Ovary (tissue), 9 donors: ENCODE measurements around the gene MLEC. TPM values are rescaled to one million over a fixed set of nuclear protein-coding genes. Genes with fewer than 3 reads are reported as not detected.

Source experiments
- DNase-seq, 5 donors: peaks; one replicate each; pipeline ENCODE4 v3.0.0-alpha.2; 2019 to 2020
- H3K27ac ChIP-seq, 2 donors: fragments of 200-600 bp; one replicate each; pipeline versions ENCODE4 v1.5.1 to v1.8.0; 2019 to 2022
- H3K27me3 ChIP-seq: fragments of 200-600 bp; one replicate; pipeline ENCODE4 v1.8.0; 2022
- H3K36me3 ChIP-seq: fragments of 200-600 bp; sonication (generic); one replicate; pipeline ENCODE4 v1.5.1; 2019
- H3K4me1 ChIP-seq: one replicate; pipeline ENCODE4 v1.8.1; 2013; ENCODE audit warnings: mild to moderate bottlenecking, moderate library complexity; ENCODE audit not compliant: insufficient read depth
- H3K4me3 ChIP-seq: fragments of 200-600 bp; sonication (generic); one replicate; pipeline ENCODE4 v1.5.1; 2017
- H3K9me3 ChIP-seq, 2 donors: fragments of 200-600 bp in 1 of 2; sonication (generic) in 1 of 2; one replicate each; pipeline versions ENCODE4 v1.5.1 to v1.8.1; 2013 to 2019; ENCODE audit warnings: mild to moderate bottlenecking in 1 of 2, moderate library complexity in 1 of 2
- EP300 ChIP-seq: sonication (generic); formaldehyde crosslinking; IDR thresholded peaks from one replicate; pipeline ENCODE4 v1.6.1; 2017; ENCODE audit warnings: antibody characterized with exemption
- POLR2A ChIP-seq: fragments of 450-650 bp; IDR thresholded peaks from one replicate; pipeline ENCODE4 v1.6.1; 2017; ENCODE audit warnings: antibody characterized with exemption, mild to moderate bottlenecking, moderate library complexity
- WGBS, 3 donors: extraction: QIAGEN DNeasy Blood & Tissue Kit in 1 of 3; methylation state at CpG; one replicate each; pipeline versions ENCODE4 v1.1.5 to v1.1.7; 2013 to 2017; 5-methylcytosine and 5-hydroxymethylcytosine counted together
- intact Hi-C, 4 donors: fragments of 100-400 bp; cut with DNase I; formaldehyde crosslinking; loops; one replicate each; pipeline versions ENCODE4 v1.11.0 to v1.15.1; 2022 to 2023
- polyA plus RNA-seq, 2 donors: library from polyadenylated mRNA; stranded (reverse); fragments of 200-250 nt in 1 of 2; fragments of 350-450 nt in 1 of 2; fragmentation: Illumina TruSeq in 1 of 2; extraction: RNeasy Lipid Tissue Mini Kit (QIAGEN cat#74804) in 1 of 2; gene quantifications; one replicate each; pipeline ENCODE4 v1.2.3, GENCODE V29; 2013 to 2014
- total RNA-seq, 7 donors: library from RNA; depleted of rRNA in 2 of 7; stranded (reverse); fragments of >200 nt in 2 of 7; fragmentation: NEBNext Ultra II Directional in 3 of 7; extraction: Animal tissue kit (Norgen Biotek cat#: 25700) in 3 of 7; gene quantifications; one replicate each; pipeline versions ENCODE4 v1.1.0 to v1.2.4, GENCODE V29; 2016 to 2023
- TF ChIP-seq, protein P1 (sequence below), 3 donors: fragments of 450-650 bp in 2 of 3; fragments of 200-600 bp in 1 of 3; IDR thresholded peaks; one replicate each; pipeline versions ENCODE4 v1.5.1 to v1.8.0; 2016 to 2022; ENCODE audit warnings: antibody characterized with exemption in 3 of 3, mild to moderate bottlenecking in 1 of 3
- donor health status: DM: no; HTN: no; CAD: no; lungs with moderate emphysema.
- donor health status: DM: no; HTN: no; CAD: no.
- donor health status: Bipolar disorder and iron deficiency.
- donor health status: DM: yes; HTN: yes; CAD: no.
- donor health status: DM: no; HTN: no; CAD: no.
- donor health status: DM: yes; HTN: yes; CAD: no.

The MLEC gene
- total and polyA plus RNA-seq, 9 donors, result 29.2 to 169 (median 101) TPM

DNA sequence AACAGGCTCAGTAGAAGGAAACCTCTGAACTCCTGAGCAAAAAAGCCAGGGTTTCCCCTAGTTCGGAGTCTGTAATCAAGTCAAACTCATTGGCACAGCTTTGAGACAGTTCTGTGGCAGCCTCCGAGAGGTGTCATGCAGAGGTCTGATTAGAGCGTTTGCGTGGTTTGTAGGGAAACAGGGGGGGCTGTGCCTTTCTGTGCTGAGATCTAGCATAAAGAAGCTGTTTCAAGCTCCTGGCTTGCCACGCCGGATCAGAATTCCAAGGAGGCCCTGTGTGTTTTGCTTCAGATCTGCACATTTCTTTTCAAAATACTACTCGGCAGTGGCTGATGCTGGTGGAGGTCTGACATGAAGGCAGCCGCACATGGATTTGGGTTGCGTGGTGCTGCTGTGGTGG is 44.8 kb upstream of the MLEC start:
- Histone ChIP-seq H3K4me1 (peaks cover 9% of the 10 kb centered on the region), H3K36me3 (no peaks in the 10 kb centered on the region), H3K27ac (no peak overlapping the region), H3K9me3 (no peaks in the 10 kb centered on the region), H3K4me3 (no peak overlapping the region), H3K27me3 (no peaks in the 10 kb centered on the region)
- TF ChIP-seq, protein P1, sequence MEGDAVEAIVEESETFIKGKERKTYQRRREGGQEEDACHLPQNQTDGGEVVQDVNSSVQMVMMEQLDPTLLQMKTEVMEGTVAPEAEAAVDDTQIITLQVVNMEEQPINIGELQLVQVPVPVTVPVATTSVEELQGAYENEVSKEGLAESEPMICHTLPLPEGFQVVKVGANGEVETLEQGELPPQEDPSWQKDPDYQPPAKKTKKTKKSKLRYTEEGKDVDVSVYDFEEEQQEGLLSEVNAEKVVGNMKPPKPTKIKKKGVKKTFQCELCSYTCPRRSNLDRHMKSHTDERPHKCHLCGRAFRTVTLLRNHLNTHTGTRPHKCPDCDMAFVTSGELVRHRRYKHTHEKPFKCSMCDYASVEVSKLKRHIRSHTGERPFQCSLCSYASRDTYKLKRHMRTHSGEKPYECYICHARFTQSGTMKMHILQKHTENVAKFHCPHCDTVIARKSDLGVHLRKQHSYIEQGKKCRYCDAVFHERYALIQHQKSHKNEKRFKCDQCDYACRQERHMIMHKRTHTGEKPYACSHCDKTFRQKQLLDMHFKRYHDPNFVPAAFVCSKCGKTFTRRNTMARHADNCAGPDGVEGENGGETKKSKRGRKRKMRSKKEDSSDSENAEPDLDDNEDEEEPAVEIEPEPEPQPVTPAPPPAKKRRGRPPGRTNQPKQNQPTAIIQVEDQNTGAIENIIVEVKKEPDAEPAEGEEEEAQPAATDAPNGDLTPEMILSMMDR (IDR thresholded peaks at IDR 0.05), result no peak
- TF ChIP-seq EP300 (no peak), POLR2A (no peak)
- no peak for DNase-seq
- WGBS, 3 donors, result 70 to 74% (median 72%) methylated on average over 9 of the region's 9 CpGs
- intact Hi-C loops, result loop anchor here in 2 of 4 donors (10.0 kb wide), 2 partner anchors 73 to 323 kb away; partner anchors contain the start of gene UNC119B (in 1 of the 2)

DNA sequence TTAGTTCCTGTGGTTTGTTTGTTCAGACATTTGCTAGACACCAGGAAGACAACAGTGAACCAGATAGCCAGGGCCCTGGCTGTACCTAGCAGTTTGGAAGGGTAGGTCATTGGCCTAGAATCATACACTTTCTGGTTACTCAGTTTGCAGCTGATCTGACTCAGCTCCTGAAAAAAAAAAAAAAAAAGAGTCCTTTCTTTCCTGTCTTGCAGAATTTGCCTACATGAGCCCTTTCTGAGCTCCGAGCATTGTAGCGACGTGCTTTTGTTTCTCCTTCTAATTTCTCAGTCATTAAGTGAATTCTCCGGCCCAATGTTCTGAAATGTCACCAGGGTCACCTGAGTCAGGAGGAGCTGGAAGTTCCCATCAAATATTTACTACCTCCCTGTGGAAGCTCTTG is 44.1 kb upstream of the MLEC start:
- WGBS, 3 donors, result 72 to 90% (median 84%) methylated on average over 4 of the region's 4 CpGs
- Histone ChIP-seq H3K27me3 (no peaks in the 10 kb centered on the region), H3K36me3 (no peaks in the 10 kb centered on the region), H3K27ac (no peak overlapping the region), H3K9me3 (no peaks in the 10 kb centered on the region), H3K4me3 (no peak overlapping the region), H3K4me1 (peaks cover 9% of the 10 kb centered on the region)
- DNase-seq, result no peak
- TF ChIP-seq EP300 (no peak), POLR2A (no peak)
- TF ChIP-seq, protein P1 (IDR thresholded peaks at IDR 0.05), result no peak
- intact Hi-C loops, result loop anchor here in 2 of 4 donors (10.0 kb wide), 2 partner anchors 72 to 322 kb away; partner anchors contain the start of gene UNC119B (in 1 of the 2)

DNA sequence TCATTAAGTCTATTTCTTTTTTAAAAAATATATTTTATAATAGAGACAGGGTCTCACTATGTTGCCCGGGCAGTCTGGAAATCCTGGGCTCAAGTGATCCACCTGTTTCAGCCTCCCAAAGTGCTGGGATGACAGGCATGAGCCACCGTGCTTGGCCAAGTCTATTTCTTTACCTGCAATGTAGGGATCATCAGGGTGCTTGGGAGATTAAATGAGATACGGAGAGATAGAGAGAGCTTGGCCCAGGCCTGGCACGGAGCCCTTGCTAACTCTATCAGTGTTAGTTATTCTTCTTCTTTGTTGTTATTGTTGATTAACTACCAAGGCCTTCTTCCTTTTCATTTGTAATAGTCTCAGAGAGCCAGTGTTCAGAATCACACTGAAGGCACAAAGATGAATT is 43.4 kb upstream of the MLEC start:
- DNase-seq, result no peak
- intact Hi-C loops, result loop anchor here in 2 of 4 donors (10.0 kb wide), 2 partner anchors 71 to 321 kb away; partner anchors contain the start of gene UNC119B (in 1 of the 2)
- TF ChIP-seq POLR2A (no peak), EP300 (no peak)
- TF ChIP-seq, protein P1 (IDR thresholded peaks at IDR 0.05), result no peak
- Histone ChIP-seq H3K4me1 (peaks cover 9% of the 10 kb centered on the region), H3K27me3 (no peaks in the 10 kb centered on the region), H3K9me3 (no peaks in the 10 kb centered on the region), H3K4me3 (no peak overlapping the region), H3K36me3 (no peaks in the 10 kb centered on the region), H3K27ac (no peak overlapping the region)
- 74 to 84% (median 81%) methylated on average over 4 of the region's 4 CpGs for WGBS, 3 donors

DNA sequence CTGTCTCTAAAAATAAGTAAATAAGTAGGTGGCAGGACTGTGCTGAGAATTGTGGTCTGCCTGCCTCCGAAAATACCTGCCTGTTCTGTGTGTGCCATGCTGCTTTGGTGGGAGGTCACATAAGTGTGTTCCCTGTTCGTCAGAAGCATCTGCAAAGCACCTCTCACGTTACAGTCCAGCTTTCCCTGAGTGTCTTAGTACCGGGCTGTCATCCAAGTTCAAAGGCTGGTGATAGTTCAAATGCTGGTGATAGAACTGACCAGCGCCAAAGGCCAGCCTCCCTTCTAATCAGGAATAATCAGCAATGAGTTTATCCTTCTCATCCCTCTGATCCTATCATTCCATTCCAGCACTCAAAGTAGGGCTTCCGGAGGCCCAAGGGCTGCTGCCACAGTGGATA is 40.9 kb upstream of the MLEC start:
- H3K4me3 ChIP-seq, result no peak overlapping the region
- peaks cover 6% of the 10 kb centered on the region for H3K4me1 ChIP-seq
- no peak overlapping the region for H3K27ac ChIP-seq
- TF ChIP-seq, protein P1 (IDR thresholded peaks at IDR 0.05), result no peak
- TF ChIP-seq POLR2A (no peak), EP300 (no peak)
- WGBS, 3 donors, result 41 to 57% (median 47%) methylated on average over 6 of the region's 6 CpGs
- no peak for DNase-seq
- intact Hi-C loops, result loop anchor here (5.0 to 10.0 kb wide), 5 partner anchors 66 to 326 kb away; partner anchors contain the start of gene UNC119B (in 4 of the 4)
- no peaks in the 10 kb centered on the region for H3K9me3 ChIP-seq
- no peaks in the 10 kb centered on the region for H3K27me3 ChIP-seq
- H3K36me3 ChIP-seq, result no peaks in the 10 kb centered on the region
